ENCODE results near the gene RRP12. TPM values are rescaled to one million over a fixed set of nuclear protein-coding genes. Genes with fewer than 3 reads are reported as not detected.

Gene RRP12
- total and polyA plus RNA-seq, 9 of the 15 experiments (the other 6 are each of a cell fraction or from before 2014, with no cell fraction given): 4.6 to 68.2 (median 21.8) TPM

DNA sequence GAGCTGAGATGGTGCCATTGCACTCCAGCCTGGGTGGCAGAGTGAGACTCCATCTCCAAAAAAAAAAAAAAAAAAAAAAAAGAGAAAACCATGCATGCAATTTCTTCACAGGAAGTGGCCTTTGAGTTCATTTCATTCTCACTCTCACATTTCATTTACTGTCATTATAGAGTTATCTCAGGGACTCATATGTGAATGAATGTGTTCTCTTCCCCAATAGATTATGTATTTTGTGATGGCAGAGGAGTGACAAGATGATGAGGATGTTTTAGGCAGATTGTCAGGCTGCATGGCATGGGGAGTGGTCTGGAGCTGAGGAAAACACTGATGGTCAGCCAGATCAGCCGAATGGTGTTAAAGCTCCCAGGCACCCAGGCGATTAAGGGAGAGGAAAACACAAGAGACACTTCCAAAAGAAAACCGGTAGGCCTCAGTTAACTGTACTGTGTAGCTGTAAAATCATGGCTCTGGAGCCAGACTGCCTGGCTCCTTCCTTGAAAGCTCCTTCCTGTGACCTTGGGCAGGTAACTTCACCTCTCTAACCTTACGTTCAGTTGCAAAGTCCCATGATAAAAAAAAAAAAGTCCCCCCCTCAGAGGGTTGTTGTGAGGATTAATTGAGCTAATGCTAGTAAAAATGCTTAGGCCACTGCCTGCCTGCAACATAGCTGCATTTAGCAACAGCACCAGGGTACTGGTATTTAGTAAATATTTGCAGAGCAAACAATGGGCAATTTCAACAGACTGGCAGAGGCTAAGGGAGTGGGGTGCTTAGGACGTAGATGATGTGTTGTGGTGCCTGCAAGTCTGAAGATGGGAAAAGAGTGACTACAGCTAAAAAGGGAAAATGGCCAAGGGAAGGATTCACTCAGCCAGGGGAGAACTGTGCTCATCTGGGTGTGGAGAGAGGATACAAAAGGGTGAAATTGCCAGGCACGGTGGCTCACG is 73.5 kb downstream of the RRP12 start (continued):
- TF ChIP-seq PRDM10 (IDR thresholded peaks at IDR 0.05; ENCODE audit: partially characterized antibody): no peak

GRCh38 chr10:97325754-97326153 is 75.4 kb downstream of the RRP12 start:
- Histone ChIP-seq H4K20me1 (replicated peaks; ENCODE audit: control insufficient read depth, insufficient read depth, low read length) (no peaks in the 10 kb centered on the region), H3K9ac (ENCODE audit: insufficient read depth in 1 of 2, low read depth in 2 of 2, low read length in 2 of 2) (no peak overlapping the region), H3K79me2 (ENCODE audit: control insufficient read depth, insufficient read depth, low read length) (peaks cover 18% of the 10 kb centered on the region), H3K36me3 (ENCODE audit: control insufficient read depth, insufficient read depth, low read length) (peaks cover 13% of the 10 kb centered on the region), H3K27me3 (ENCODE audit: control insufficient read depth in 2 of 2, insufficient read depth in 2 of 2, low read length in 2 of 2) (no peaks in the 10 kb centered on the region), H3K4me1 (replicated peaks in 1 of 2; ENCODE audit: control insufficient read depth in 2 of 2, insufficient read depth in 2 of 2, low read length in 2 of 2) (peaks cover 22 to 26% of the 10 kb centered on the region in 2 experiments), H3K4me3 (no peak overlapping the region), H3K4me2 (ENCODE audit: insufficient read depth, low read length) (no peak overlapping the region), H3K9me3 (replicated peaks; ENCODE audit: control insufficient read depth, insufficient read depth, low read depth, low read length) (no peaks in the 10 kb centered on the region), H2AFZ (ENCODE audit: low read depth, low read length) (no peak overlapping the region), H3K9me1 (ENCODE audit: control insufficient read depth, insufficient read depth, low read length) (no peaks in the 10 kb centered on the region), H3K27ac (ENCODE audit: extremely low read depth, low read depth, low read length) (no peak overlapping the region)
- ATAC-seq (no peak), DNase-seq (ENCODE audit: extremely low read depth in 1 of 4, low spot score in 3 of 4) (no peak), FAIRE-seq (no peak)
- in situ Hi-C loops (cut with MboI): no loop called here
- ChIA-PET POLR2A (interaction anchor here (0.7 to 1.6 kb wide), 2 partner anchors 8 to 12 kb away, joined by 3 to 6 read pairs; partner anchors contain the start of gene FRAT2), CTCF (ENCODE audit: low intra/inter-chr PET ratio) (interaction anchor here (0.7 kb wide), 1 partner anchor 138 kb away, joined by 4 read pairs; no protein-coding TSS in a partner anchor)
- WGBS (ENCODE audit: insufficient coverage, low coverage, missing lambda C conversion rate): 54% methylated on average over 8 of the region's 9 CpGs
- no TSS peak for BruUV-seq (replicated peaks)
- intact Hi-C loops (cut with micrococcal nuclease): no loop called here
- TF ChIP-seq RFX1 (IDR thresholded peaks at IDR 0.05) (peak; percentile 63; the same call in 1 of the 2 replicates), OTX1 (CRISPR knock-in tag; IDR thresholded peaks at IDR 0.05) (no peak)

Data from K562 (cell line).